Nucleus accumbens (tissue), 56 donors: Measurements from ENCODE around the gene SDK1.

Experiments used
- DNase-seq, 56 donors: peaks; one replicate each; lab custom pipeline; 2025; lab: John Stamatoyannopoulos, UW

SDK1 gene

GRCh38 chr7:3451701-3452100 is 150.6 kb downstream of the SDK1 start:
- no peak for DNase-seq

GRCh38 chr7:3453398-3453797 is 152.3 kb downstream of the SDK1 start:
- DNase-seq, result no peak

- no peak for DNase-seq
Measured at GRCh38 chr7:3455806-3456595, 154.9 kb downstream of the SDK1 start.

DNA sequence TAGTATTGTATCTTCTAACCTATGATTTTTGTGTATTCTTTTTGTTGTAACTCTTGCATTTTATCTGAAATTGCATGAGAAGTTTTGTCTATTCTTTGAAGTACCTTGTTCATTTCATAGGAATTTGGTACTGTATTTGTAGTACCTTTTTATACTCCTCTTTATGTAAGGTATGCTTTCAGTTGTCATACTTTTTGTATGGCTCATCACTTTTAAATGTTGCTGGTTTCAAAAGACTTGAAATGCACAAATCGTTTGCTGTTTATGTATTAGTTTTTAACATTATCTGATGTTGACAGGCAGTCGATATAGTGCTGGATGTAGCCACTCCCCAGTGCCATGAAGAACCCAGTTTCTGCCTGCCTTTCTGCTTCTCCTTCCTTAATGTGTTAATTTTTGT is 158.1 kb downstream of the SDK1 start:
- DNase-seq, result no peak

- no peak for DNase-seq
Measured at GRCh38 chr7:3461923-3462322, 160.9 kb downstream of the SDK1 start.

DNA sequence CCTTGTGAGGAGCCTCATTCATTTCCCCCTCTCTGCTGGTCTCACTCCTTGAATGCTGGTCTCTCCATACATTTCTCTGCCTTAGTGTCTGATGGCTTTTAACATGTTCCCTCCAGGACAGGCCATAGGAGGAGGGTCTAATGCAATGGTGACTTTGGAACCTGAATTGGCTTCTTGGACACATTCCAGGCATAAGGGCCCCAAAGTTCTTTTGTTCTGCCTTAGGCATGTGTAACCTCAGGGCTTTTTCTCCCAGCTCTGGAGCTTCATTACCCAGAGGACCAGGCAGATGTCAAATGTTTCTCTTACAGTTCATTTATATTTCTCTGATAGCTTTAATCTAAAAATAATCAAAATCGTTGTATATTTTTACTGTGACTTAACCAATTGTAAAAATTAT is 162.6 kb downstream of the SDK1 start:
- DNase-seq, result no peak

GRCh38 chr7:3464900-3465622 is 164.0 kb downstream of the SDK1 start:
- DNase-seq, result no peak

DNA sequence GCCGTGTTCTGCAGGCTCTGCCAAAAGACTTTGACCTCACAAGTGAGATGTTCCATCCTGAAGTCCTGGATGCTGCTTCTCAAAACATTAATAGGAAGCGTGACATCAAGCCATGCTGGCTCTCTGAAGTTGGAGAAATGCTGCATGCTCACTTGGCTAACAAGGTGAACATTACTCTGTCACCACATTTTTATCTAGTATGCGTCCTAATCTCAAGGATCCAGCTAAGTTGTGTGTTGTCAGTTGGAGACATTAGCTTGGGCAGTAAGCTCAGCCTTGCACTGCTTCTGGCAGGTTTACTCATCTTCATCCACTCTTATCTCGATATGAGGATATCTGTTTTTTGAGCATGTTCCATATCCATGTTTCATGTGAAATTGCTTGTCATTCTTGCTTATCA is 165.2 kb downstream of the SDK1 start:
- DNase-seq, result no peak

- DNase-seq, result no peak
Measured at GRCh38 chr7:3469641-3470040, 168.6 kb downstream of the SDK1 start.

GRCh38 chr7:3480197-3480596 is 179.1 kb downstream of the SDK1 start:
- DNase-seq, result no peak

DNA sequence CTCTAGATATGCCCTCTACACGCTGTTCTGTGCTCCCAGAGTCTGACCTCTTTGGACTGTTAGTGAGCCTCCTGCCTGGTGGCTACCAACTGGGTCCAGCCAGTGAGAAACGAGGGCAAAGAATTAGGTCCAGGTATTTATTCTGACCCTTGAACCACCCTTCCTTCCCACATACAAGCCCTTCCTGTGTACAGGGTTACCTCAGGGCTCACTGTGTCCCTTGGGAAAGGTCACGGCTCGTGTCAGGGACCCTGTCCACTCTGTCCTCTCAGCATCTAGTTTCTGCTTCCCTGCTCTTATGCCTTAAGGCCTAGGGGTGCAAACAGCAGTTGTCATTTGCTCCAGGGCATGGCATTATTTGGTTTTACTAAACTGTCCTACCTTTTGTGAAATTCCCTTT is 180.4 kb downstream of the SDK1 start:
- DNase-seq, result no peak

- peak in 2 of 56 donors; percentile 1 to 17 for DNase-seq
Measured at GRCh38 chr7:3482147-3482921, 181.3 kb downstream of the SDK1 start.

DNA sequence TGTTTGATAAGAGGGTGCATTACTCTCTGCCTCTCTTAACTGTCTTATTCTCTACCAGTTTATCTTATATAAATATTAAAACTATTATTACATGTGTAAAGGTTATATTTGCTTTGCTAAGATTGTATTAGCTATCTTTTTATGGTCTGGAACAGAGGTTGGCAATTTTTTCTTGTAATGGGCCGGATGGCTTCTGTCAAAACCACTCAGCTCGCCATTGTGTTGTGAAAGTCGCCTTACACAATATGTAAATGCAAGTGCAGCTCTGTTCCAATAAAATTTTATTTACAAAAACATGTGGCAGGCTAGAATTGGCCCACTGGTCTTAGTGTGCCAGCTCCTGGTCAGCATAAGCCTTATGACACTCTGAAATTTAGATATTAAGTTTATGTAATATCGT is 185.8 kb downstream of the SDK1 start:
- no peak for DNase-seq

DNA sequence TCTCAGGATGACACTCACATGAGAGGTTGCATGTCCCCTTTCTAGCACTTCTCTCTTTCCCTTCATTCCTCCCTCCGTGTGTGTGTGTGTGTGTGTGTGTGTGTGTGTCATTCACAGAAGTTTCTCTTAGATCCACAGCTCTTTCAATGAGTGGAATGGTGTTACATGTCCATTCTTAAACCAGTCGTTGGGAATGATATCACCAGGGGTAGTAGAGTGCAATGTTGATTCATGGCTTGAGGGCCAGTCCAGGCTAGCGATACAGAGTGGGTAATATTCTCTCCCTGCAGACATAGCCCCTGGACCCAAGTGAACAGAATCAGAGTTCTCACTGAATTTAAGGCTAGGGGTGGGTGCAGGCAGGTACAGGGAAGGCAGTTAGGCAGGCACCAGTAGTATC is 187.8 kb downstream of the SDK1 start:
- DNase-seq, result no peak

- no peak for DNase-seq
Measured at GRCh38 chr7:3493499-3493898, 192.4 kb downstream of the SDK1 start.

DNA sequence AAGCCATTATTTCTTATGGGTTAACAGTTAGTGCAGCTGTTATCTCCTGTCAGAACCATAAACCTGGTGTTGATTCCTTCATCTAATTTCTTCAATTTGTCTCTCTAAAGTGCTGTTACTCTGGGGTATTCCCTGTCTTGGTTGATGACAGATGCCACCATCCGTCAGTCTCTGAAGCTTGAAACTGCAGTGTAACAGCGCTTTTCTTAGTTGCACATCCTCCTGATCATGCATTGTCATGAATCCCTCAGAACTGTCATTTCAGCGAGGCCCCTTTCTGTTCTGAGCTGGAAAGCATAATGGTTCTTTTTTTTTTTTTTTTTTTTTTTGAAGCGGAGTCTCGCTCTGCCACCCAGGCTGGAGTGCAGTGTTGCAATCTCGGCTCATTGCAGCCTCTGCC is 193.9 kb downstream of the SDK1 start:
- no peak for DNase-seq

GRCh38 chr7:3495530-3495929 is 194.5 kb downstream of the SDK1 start:
- no peak for DNase-seq

DNA sequence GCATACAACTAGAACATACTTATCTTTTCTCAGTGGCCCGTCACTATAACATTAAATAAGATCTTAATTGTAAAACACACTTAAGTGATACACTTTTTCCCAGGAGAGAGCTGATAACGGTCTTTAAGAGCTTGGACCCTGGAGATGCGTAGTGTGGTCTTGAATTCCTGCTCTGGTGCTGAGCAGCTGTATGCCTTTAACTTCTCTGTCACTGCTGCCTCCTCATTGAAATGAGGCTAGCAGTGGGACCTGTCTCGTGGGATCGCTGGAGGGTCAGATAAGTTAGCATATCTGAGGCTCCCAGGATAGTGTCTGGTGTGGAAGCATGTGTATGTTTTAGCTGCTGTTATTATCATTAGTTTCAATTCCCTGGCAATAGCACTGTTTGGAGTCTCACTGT is 194.9 kb downstream of the SDK1 start:
- no peak for DNase-seq

- no peak for DNase-seq
Measured at GRCh38 chr7:3497796-3498195, 196.7 kb downstream of the SDK1 start.

DNA sequence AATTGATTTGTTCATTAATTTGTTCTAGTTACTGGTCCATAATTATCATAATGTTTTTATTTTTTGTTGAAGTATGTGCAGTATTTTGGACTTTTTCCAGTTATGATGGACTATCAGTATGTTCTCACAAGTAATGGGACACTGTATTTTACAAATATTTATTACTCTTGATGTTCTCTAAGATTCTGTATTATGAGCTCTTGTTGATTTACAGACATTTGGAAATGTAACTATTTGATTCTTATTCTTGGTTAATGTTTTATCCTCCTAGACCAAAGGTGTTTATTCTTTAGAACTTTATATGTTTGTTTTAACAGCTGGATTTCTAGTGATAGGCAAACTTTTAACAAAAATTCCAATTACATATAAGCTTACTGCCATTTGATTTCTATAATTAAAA is 200.6 kb downstream of the SDK1 start:
- DNase-seq, result no peak

GRCh38 chr7:3504384-3504783 is 203.3 kb downstream of the SDK1 start:
- DNase-seq, result no peak
